Measurements from ENCODE around the gene MTR. TPM values are rescaled to one million over a fixed set of nuclear protein-coding genes. Genes with fewer than 3 reads are reported as not detected.

MTR gene
- total RNA-seq, 1 experiment from 2014 or later, result 35.5 TPM

DNA sequence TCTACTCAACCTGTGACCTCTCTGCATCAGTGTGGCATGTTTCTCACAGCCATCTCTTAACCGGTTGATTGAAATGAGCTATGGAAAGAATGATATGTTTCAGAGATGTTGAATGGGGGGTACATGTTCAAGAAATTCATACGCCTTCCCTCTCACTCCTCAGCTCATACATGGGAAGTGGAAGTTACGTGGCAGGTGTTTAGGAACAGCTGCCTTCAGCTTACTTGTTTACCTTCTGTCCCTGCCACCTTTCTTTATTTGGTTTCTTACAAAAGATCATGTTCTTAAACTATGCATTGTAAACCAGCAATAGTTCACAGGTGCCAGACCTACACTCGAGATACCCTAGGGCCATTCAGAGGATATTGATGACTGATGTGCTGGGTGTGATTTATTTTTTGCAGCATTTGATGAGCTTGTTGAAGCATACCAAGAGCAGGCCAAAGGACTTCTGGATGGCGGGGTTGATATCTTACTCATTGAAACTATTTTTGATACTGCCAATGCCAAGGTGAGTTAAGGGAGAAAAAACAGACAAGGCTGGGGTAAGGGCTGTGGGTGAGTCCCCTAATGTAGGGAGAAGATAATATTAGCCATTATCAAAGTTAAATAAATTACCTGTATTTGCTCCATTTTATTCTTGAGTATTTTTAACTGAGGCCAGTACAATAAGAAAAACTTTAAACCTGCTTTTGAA is 17.4 kb downstream of the MTR start:
- H3K27me3 ChIP-seq (ENCODE audit: insufficient read depth, low read length), result no peaks in the 10 kb centered on the region
- no peak overlapping the region for H3K9ac ChIP-seq (ENCODE audit: extremely low read depth, insufficient read length, low read length)
- H3K4me3 Mint-ChIP-seq, result no peak overlapping the region

More for the DNA sequence above, 17.4 kb downstream of the MTR start:
- no peak overlapping the region for H2AFZ ChIP-seq (ENCODE audit: low read length)
- no peak overlapping the region for H4K5ac ChIP-seq (ENCODE audit: insufficient read length, low read depth, low read length)
- no peaks in the 10 kb centered on the region for H3K4me1 Mint-ChIP-seq
- no peak overlapping the region for H3K23ac ChIP-seq (ENCODE audit: insufficient read length, low read depth, low read length)
- H2BK15ac ChIP-seq (ENCODE audit: low read depth, low read length), result no peak overlapping the region
- no peak overlapping the region for H2BK5ac ChIP-seq (ENCODE audit: insufficient read length, low read length)
- no peaks in the 10 kb centered on the region for H3K4me1 ChIP-seq (ENCODE audit: insufficient read depth, low read length)
- peaks cover 11 to 36% (median 31%) of the 10 kb centered on the region in 3 experiments; a peak in 6 of 7 replicates for H3K36me3 Mint-ChIP-seq (ENCODE audit: insufficient read depth in 1 of 3, low read depth in 3 of 3)
- no CpG with 5 or more reads among the region's 5 CpGs for WGBS (ENCODE audit: extremely low coverage, insufficient read length, low lambda C conversion rate)
- no peak overlapping the region for H3K27ac ChIP-seq (ENCODE audit: insufficient read length, low read depth, low read length)
- H3K4me2 ChIP-seq (ENCODE audit: insufficient read depth, insufficient read length, low read length), result no peak overlapping the region
- no peak overlapping the region for H4K8ac ChIP-seq (replicated peaks; ENCODE audit: insufficient read length, low read depth, low read length)
- H2AK5ac ChIP-seq (ENCODE audit: insufficient read length, low read length), result no peak overlapping the region
- no peak overlapping the region for H2BK20ac ChIP-seq (ENCODE audit: low read depth, low read length, poor library complexity, severe bottlenecking)
- H3K79me2 ChIP-seq (ENCODE audit: insufficient read depth, low read length), result no peaks in the 10 kb centered on the region
- no peaks in the 10 kb centered on the region for H3K27me3 Mint-ChIP-seq (ENCODE audit: low read depth)
- H3K23me2 ChIP-seq (ENCODE audit: insufficient read length, low read depth, low read length, poor library complexity, severe bottlenecking), result no peaks in the 10 kb centered on the region
- TF ChIP-seq, protein P1, sequence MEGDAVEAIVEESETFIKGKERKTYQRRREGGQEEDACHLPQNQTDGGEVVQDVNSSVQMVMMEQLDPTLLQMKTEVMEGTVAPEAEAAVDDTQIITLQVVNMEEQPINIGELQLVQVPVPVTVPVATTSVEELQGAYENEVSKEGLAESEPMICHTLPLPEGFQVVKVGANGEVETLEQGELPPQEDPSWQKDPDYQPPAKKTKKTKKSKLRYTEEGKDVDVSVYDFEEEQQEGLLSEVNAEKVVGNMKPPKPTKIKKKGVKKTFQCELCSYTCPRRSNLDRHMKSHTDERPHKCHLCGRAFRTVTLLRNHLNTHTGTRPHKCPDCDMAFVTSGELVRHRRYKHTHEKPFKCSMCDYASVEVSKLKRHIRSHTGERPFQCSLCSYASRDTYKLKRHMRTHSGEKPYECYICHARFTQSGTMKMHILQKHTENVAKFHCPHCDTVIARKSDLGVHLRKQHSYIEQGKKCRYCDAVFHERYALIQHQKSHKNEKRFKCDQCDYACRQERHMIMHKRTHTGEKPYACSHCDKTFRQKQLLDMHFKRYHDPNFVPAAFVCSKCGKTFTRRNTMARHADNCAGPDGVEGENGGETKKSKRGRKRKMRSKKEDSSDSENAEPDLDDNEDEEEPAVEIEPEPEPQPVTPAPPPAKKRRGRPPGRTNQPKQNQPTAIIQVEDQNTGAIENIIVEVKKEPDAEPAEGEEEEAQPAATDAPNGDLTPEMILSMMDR (conservative IDR thresholded peaks at IDR 0.05), result no peak
- H3K27ac Mint-ChIP-seq, result no peak overlapping the region
- H2BK12ac ChIP-seq (ENCODE audit: insufficient read length, low read depth, low read length), result no peak overlapping the region
- no peak overlapping the region for H3K14ac ChIP-seq (ENCODE audit: insufficient read depth, low read length)
- H3K9me3 ChIP-seq (ENCODE audit: control insufficient read depth, low read depth, low read length), result no peaks in the 10 kb centered on the region
- no peak overlapping the region for H3T11ph ChIP-seq (ENCODE audit: low read length)
- no peak overlapping the region for H2BK120ac ChIP-seq (ENCODE audit: low read depth, low read length, poor library complexity, severe bottlenecking)
- H3K79me1 ChIP-seq (ENCODE audit: insufficient read depth, low read depth, low read length, poor library complexity, severe bottlenecking), result no peaks in the 10 kb centered on the region
- no peak overlapping the region for H3K18ac ChIP-seq (ENCODE audit: insufficient read length, low read depth, low read length)
- H3K4ac ChIP-seq (ENCODE audit: low read depth, low read length), result no peak overlapping the region
- H4K20me1 ChIP-seq (ENCODE audit: control insufficient read depth, insufficient read depth, insufficient read length), result no peaks in the 10 kb centered on the region
- DNase-seq, result no peak
- no peaks in the 10 kb centered on the region for H3K9me3 Mint-ChIP-seq
- H4K91ac ChIP-seq (ENCODE audit: insufficient read length, low read depth, low read length), result no peak overlapping the region
- no peak overlapping the region for H3K56ac ChIP-seq (ENCODE audit: insufficient read length, low read depth, low read length)
